Measurements from ENCODE around the gene CBX4. TPM values are rescaled to one million over a fixed set of nuclear protein-coding genes. Genes with fewer than 3 reads are reported as not detected.
A peak's percentile ranks its signal among the peaks of the same experiment; 100 is the strongest.

The CBX4 gene
- total and polyA plus RNA-seq, 2 experiments from 2014 or later = 1.4 to 4.6 TPM

DNA sequence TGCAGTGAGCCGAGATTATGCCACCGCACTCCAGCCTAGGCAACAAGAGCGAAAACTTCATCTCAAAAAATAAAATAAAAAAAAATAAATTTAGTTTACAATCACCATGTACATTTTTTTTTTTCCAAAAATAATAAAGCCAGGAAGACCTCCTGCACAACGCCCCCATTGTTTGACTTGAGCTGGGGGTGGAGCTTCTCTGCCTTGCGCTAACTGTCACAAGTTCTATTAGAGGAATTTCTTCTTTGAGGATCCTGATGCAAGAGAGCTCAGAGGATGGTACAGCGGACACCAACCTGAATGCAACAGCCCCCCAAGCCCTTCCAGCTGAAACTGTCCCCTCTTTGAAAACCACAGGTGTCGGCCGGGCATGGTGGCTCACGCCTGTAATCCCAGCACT lies 24.9 kb upstream of the CBX4 start (continued):
- no peak for TF ChIP-seq JUNB (IDR thresholded peaks at IDR 0.05; ENCODE audit: unreplicated experiment)
- TF ChIP-seq NANOG (IDR thresholded peaks at IDR 0.05; ENCODE audit: borderline replicate concordance) = no peak
- no peak for TF ChIP-seq CREB1 (CRISPR knock-in tag; IDR thresholded peaks at IDR 0.05; ENCODE audit: low read depth)
- TF ChIP-seq, protein P1, sequence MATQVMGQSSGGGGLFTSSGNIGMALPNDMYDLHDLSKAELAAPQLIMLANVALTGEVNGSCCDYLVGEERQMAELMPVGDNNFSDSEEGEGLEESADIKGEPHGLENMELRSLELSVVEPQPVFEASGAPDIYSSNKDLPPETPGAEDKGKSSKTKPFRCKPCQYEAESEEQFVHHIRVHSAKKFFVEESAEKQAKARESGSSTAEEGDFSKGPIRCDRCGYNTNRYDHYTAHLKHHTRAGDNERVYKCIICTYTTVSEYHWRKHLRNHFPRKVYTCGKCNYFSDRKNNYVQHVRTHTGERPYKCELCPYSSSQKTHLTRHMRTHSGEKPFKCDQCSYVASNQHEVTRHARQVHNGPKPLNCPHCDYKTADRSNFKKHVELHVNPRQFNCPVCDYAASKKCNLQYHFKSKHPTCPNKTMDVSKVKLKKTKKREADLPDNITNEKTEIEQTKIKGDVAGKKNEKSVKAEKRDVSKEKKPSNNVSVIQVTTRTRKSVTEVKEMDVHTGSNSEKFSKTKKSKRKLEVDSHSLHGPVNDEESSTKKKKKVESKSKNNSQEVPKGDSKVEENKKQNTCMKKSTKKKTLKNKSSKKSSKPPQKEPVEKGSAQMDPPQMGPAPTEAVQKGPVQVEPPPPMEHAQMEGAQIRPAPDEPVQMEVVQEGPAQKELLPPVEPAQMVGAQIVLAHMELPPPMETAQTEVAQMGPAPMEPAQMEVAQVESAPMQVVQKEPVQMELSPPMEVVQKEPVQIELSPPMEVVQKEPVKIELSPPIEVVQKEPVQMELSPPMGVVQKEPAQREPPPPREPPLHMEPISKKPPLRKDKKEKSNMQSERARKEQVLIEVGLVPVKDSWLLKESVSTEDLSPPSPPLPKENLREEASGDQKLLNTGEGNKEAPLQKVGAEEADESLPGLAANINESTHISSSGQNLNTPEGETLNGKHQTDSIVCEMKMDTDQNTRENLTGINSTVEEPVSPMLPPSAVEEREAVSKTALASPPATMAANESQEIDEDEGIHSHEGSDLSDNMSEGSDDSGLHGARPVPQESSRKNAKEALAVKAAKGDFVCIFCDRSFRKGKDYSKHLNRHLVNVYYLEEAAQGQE (IDR thresholded peaks at IDR 0.05; ENCODE audit: unreplicated experiment) = no peak
- no peak for TF ChIP-seq EZH2phosphoT487 (IDR thresholded peaks at IDR 0.05; ENCODE audit: unreplicated experiment)
- TF ChIP-seq EZH2 (IDR thresholded peaks at IDR 0.05; ENCODE audit: low read depth, unreplicated experiment) = no peak
- TF ChIP-seq ZNF114 (CRISPR knock-in tag; IDR thresholded peaks at IDR 0.05) = no peak

DNA sequence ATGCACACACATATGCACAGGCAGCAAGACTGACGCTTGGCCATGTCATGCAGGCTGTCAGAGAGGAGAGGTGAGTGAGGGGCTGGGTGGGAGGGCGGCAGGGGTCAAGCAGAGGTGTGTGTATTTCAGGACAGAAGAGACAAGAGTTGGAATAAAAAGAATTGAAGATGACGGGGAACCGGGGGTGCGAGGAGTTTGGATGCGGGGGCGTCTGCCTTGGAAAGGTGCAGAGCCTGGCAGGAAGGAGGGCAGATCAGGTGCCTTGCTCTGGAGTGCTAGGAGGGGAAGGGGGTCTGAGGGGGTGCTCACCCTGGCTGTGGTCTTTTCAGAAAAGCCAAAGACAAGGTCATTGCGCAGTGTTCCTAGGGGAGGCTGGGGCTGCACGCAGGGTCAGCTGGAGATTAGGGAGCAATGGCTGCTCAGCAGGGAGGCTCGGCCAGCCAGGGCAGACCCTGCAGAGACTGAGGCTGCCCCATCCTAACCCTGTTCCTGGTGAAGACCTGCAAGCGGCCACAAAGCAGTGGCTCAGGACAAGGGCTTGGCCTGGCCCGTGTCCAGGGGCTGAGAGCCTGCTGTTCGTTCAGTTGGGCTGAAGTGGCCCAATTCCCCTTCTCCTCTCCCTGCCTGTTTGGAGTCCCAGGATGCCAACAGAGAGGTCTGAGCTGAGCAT lies 23.7 kb upstream of the CBX4 start:
- H3K27ac Mint-ChIP-seq = no peak overlapping the region
- Histone ChIP-seq H3K79me2 (replicated peaks; ENCODE audit: insufficient read depth) (no peaks in the 10 kb centered on the region), H3F3A (replicated peaks; ENCODE audit: low read depth) (no peaks in the 10 kb centered on the region), H3K4me1 (ENCODE audit: insufficient read depth) (peaks cover 5% of the 10 kb centered on the region; the same call in 1 of the 2 replicates), H3K9me2 (ENCODE audit: insufficient read depth) (no peaks in the 10 kb centered on the region), H3K36me3 (ENCODE audit: insufficient read depth) (no peaks in the 10 kb centered on the region), H3K27me3 (ENCODE audit: insufficient read depth) (no peaks in the 10 kb centered on the region), H4K20me1 (replicated peaks; ENCODE audit: insufficient read depth) (no peaks in the 10 kb centered on the region; the same call in 1 of the 2 replicates), H3K27ac (ENCODE audit: low read depth) (no peak overlapping the region), H2AFZ (no peak overlapping the region), H3K4me3 (no peak overlapping the region), H3K4me2 (no peak overlapping the region)
- no peak overlapping the region for H3K4me3 Mint-ChIP-seq
- H3K36me3 Mint-ChIP-seq (ENCODE audit: low read depth) = no peaks in the 10 kb centered on the region
- no peaks in the 10 kb centered on the region; the same call in 2 of the 3 replicates for H3K9me3 Mint-ChIP-seq
- H3K4me1 Mint-ChIP-seq = peaks cover 29% of the 10 kb centered on the region
- H3K27me3 Mint-ChIP-seq (ENCODE audit: insufficient read depth, low read depth, poor library complexity) = peaks cover 10% of the 10 kb centered on the region
- ATAC-seq = peak; percentile 19; the same call in 2 of the 3 replicates
- DNase-seq (ENCODE audit: low spot score) = no peak
- TF ChIP-seq EZH2phosphoT487 (IDR thresholded peaks at IDR 0.05; ENCODE audit: unreplicated experiment) (no peak), EZH2 (IDR thresholded peaks at IDR 0.05; ENCODE audit: low read depth, unreplicated experiment) (no peak), NANOG (IDR thresholded peaks at IDR 0.05; ENCODE audit: borderline replicate concordance) (no peak), ZNF114 (CRISPR knock-in tag; IDR thresholded peaks at IDR 0.05) (no peak)
- TF ChIP-seq, protein P2, sequence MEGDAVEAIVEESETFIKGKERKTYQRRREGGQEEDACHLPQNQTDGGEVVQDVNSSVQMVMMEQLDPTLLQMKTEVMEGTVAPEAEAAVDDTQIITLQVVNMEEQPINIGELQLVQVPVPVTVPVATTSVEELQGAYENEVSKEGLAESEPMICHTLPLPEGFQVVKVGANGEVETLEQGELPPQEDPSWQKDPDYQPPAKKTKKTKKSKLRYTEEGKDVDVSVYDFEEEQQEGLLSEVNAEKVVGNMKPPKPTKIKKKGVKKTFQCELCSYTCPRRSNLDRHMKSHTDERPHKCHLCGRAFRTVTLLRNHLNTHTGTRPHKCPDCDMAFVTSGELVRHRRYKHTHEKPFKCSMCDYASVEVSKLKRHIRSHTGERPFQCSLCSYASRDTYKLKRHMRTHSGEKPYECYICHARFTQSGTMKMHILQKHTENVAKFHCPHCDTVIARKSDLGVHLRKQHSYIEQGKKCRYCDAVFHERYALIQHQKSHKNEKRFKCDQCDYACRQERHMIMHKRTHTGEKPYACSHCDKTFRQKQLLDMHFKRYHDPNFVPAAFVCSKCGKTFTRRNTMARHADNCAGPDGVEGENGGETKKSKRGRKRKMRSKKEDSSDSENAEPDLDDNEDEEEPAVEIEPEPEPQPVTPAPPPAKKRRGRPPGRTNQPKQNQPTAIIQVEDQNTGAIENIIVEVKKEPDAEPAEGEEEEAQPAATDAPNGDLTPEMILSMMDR (conservative IDR thresholded peaks at IDR 0.05; ENCODE audit: low read depth in 2 of 2) = no peak
- TF ChIP-seq, protein P3, sequence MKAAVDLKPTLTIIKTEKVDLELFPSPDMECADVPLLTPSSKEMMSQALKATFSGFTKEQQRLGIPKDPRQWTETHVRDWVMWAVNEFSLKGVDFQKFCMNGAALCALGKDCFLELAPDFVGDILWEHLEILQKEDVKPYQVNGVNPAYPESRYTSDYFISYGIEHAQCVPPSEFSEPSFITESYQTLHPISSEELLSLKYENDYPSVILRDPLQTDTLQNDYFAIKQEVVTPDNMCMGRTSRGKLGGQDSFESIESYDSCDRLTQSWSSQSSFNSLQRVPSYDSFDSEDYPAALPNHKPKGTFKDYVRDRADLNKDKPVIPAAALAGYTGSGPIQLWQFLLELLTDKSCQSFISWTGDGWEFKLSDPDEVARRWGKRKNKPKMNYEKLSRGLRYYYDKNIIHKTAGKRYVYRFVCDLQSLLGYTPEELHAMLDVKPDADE (IDR thresholded peaks at IDR 0.05) = no peak
- TF ChIP-seq, protein P4, sequence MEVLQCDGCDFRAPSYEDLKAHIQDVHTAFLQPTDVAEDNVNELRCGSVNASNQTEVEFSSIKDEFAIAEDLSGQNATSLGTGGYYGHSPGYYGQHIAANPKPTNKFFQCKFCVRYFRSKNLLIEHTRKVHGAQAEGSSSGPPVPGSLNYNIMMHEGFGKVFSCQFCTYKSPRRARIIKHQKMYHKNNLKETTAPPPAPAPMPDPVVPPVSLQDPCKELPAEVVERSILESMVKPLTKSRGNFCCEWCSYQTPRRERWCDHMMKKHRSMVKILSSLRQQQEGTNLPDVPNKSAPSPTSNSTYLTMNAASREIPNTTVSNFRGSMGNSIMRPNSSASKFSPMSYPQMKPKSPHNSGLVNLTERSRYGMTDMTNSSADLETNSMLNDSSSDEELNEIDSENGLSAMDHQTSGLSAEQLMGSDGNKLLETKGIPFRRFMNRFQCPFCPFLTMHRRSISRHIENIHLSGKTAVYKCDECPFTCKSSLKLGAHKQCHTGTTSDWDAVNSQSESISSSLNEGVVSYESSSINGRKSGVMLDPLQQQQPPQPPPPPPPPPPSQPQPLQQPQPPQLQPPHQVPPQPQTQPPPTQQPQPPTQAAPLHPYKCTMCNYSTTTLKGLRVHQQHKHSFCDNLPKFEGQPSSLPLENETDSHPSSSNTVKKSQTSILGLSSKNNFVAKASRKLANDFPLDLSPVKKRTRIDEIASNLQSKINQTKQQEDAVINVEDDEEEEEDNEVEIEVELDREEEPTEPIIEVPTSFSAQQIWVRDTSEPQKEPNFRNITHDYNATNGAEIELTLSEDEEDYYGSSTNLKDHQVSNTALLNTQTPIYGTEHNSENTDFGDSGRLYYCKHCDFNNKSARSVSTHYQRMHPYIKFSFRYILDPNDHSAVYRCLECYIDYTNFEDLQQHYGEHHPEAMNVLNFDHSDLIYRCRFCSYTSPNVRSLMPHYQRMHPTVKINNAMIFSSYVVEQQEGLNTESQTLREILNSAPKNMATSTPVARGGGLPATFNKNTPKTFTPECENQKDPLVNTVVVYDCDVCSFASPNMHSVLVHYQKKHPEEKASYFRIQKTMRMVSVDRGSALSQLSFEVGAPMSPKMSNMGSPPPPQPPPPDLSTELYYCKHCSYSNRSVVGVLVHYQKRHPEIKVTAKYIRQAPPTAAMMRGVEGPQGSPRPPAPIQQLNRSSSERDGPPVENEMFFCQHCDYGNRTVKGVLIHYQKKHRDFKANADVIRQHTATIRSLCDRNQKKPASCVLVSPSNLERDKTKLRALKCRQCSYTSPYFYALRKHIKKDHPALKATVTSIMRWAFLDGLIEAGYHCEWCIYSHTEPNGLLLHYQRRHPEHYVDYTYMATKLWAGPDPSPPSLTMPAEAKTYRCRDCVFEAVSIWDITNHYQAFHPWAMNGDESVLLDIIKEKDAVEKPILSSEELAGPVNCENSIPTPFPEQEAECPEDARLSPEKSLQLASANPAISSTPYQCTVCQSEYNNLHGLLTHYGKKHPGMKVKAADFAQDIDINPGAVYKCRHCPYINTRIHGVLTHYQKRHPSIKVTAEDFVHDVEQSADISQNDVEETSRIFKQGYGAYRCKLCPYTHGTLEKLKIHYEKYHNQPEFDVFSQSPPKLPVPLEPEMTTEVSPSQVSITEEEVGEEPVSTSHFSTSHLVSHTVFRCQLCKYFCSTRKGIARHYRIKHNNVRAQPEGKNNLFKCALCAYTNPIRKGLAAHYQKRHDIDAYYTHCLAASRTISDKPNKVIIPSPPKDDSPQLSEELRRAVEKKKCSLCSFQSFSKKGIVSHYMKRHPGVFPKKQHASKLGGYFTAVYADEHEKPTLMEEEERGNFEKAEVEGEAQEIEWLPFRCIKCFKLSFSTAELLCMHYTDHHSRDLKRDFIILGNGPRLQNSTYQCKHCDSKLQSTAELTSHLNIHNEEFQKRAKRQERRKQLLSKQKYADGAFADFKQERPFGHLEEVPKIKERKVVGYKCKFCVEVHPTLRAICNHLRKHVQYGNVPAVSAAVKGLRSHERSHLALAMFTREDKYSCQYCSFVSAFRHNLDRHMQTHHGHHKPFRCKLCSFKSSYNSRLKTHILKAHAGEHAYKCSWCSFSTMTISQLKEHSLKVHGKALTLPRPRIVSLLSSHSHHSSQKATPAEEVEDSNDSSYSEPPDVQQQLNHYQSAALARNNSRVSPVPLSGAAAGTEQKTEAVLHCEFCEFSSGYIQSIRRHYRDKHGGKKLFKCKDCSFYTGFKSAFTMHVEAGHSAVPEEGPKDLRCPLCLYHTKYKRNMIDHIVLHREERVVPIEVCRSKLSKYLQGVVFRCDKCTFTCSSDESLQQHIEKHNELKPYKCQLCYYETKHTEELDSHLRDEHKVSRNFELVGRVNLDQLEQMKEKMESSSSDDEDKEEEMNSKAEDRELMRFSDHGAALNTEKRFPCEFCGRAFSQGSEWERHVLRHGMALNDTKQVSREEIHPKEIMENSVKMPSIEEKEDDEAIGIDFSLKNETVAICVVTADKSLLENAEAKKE (CRISPR knock-in tag; IDR thresholded peaks at IDR 0.05) = no peak

Measured in GM23338 (cell line).